HCT116 (cell line): ENCODE results near the gene PARVB. TPM values are rescaled to one million over a fixed set of nuclear protein-coding genes. Genes with fewer than 3 reads are reported as not detected.

ENCODE experiments used
- ATAC-seq: fragments of 200-7000 bp; cut with Tn5 transposase; 2 replicates; pipeline ENCODE4 v1.9.1; 2020; ENCODE audit warnings: mild to moderate bottlenecking, moderate library complexity
- BruUV-seq: library from RNA; stranded (reverse); fragments of 400-500 nt; replicated peaks from 2 replicates; lab custom pipeline; 2021; lab: Mats Ljungman, UMichigan
- CTCF ChIA-PET: fragments of 300-600 bp; sonication (Branson Sonifier 250); formaldehyde crosslinking; loops from one replicate; lab custom pipeline; 2021; ENCODE audit warnings: antibody characterized with exemption; lab: Charles Lee
- POLR2A ChIA-PET: fragments of 300-600, 350-600 bp; sonication (Branson Sonifier 250); formaldehyde crosslinking; loops from one replicate; lab custom pipeline; 2021; ENCODE audit warnings: antibody characterized with exemption; lab: Charles Lee
- RAD21 ChIA-PET, 2 experiments: fragments of 300-600 bp; sonication (Branson Sonifier 250); formaldehyde crosslinking; loops; one replicate each; lab custom pipeline; 2023; ENCODE audit warnings: low total read pairs in 2 of 2; ENCODE audit not compliant: uncharacterized antibody in 2 of 2, unreplicated experiment in 2 of 2, low non-redundant PET in 1 of 2; lab: Charles Lee
- DNase-seq: peaks from one replicate; pipeline ENCODE4 v3.0.0-alpha.2; 2010; ENCODE audit warnings: low read depth, low spot score
- H2AFZ ChIP-seq: fragments of 200-600 bp; shearing (Covaris generic), sonication (generic); 2 replicates; pipeline ENCODE4 v1.6.1; 2017; ENCODE audit warnings: low read depth, mixed run types, mixed read lengths, antibody characterized with exemption, low read length; ENCODE audit not compliant: poor library complexity, severe bottlenecking
- H3K27ac ChIP-seq: 2 replicates; pipeline ENCODE4 v1.5.1; 2012; ENCODE audit warnings: low read depth, low read length
- H3K27me3 ChIP-seq: fragments of 200-600 bp; sonication (generic); 2 replicates; pipeline ENCODE4 v1.6.1; 2016; ENCODE audit warnings: mixed run types, low read length, mixed read lengths; ENCODE audit not compliant: insufficient read depth
- H3K36me3 ChIP-seq, 2 experiments: fragments of 200-500 bp in 1 of 2; fragments of 200-600 bp in 1 of 2; sonication (Bioruptor generic) in 1 of 2; sonication (generic) in 1 of 2; 2 replicates each; pipeline versions ENCODE4 v1.5.1 to v1.6.1; 2014 to 2016; ENCODE audit warnings: low read length in 2 of 2, inconsistent platforms in 1 of 2, mixed read lengths in 1 of 2, mixed run types in 1 of 2; ENCODE audit not compliant: insufficient read depth in 2 of 2, control insufficient read depth in 1 of 2
- H3K4me1 ChIP-seq, 2 experiments: fragments of 200-600 bp in 1 of 2; sonication (generic) in 1 of 2; 2 replicates each; pipeline versions ENCODE4 v1.5.1 to v1.6.1; 2012 to 2017; ENCODE audit warnings: low read length in 2 of 2, inconsistent platforms in 1 of 2, mild to moderate bottlenecking in 1 of 2, mixed read lengths in 1 of 2, mixed run types in 1 of 2, moderate library complexity in 1 of 2; ENCODE audit not compliant: insufficient read depth in 2 of 2, control insufficient read depth in 1 of 2
- H3K4me2 ChIP-seq: fragments of 200-600 bp; sonication (generic); 2 replicates; pipeline ENCODE4 v1.6.1; 2017; ENCODE audit warnings: mixed run types, low read length, mixed read lengths
- H3K4me3 ChIP-seq, 2 experiments: fragments of 200-600 bp in 1 of 2; sonication (generic) in 1 of 2; replicated peaks in 1 of 2; 2 replicates each; pipeline ENCODE4 v1.5.1; 2011 to 2016; ENCODE audit warnings: low read length in 2 of 2, control low read depth in 1 of 2, low read depth in 1 of 2, mild to moderate bottlenecking in 1 of 2, mixed read lengths in 1 of 2, mixed run types in 1 of 2
- H3K79me2 ChIP-seq: fragments of 200-600 bp; sonication (generic); 2 replicates; pipeline ENCODE4 v1.6.1; 2017; ENCODE audit warnings: mild to moderate bottlenecking, mixed run types, low read length, moderate library complexity, mixed read lengths; ENCODE audit not compliant: insufficient read depth
- H3K9ac ChIP-seq: fragments of 200-600 bp; sonication (generic); 2 replicates; pipeline ENCODE4 v1.6.1; 2016; ENCODE audit warnings: low read length, mixed read lengths
- H3K9me2 ChIP-seq: fragments of 200-600 bp; sonication (generic), shearing (Covaris generic); 2 replicates; pipeline ENCODE4 v1.6.1; 2017; ENCODE audit warnings: mixed run types, mild to moderate bottlenecking, moderate library complexity; ENCODE audit not compliant: insufficient read depth
- H3K9me3 ChIP-seq, 2 experiments: fragments of 200-500 bp in 1 of 2; fragments of 200-600 bp in 1 of 2; sonication (Bioruptor generic) in 1 of 2; sonication (generic) in 1 of 2; 2 replicates each; pipeline ENCODE4 v1.6.1; 2014 to 2017; ENCODE audit warnings: low read length in 2 of 2, mixed read lengths in 2 of 2, inconsistent platforms in 1 of 2, low read depth in 1 of 2, mild to moderate bottlenecking in 1 of 2, mixed run types in 1 of 2, moderate library complexity in 1 of 2; ENCODE audit not compliant: control insufficient read depth in 1 of 2, insufficient read depth in 1 of 2
- H4K20me1 ChIP-seq: fragments of 200-600 bp; sonication (generic), shearing (Covaris generic); 2 replicates; pipeline ENCODE4 v1.6.1; 2017; ENCODE audit warnings: mixed run types, mild to moderate bottlenecking, moderate library complexity; ENCODE audit not compliant: insufficient read depth
- CBX3 ChIP-seq: IDR thresholded peaks from 2 replicates; pipeline ENCODE4 v1.6.1; 2012; ENCODE audit warnings: low read depth
- EGR1 ChIP-seq: IDR thresholded peaks from 2 replicates; pipeline ENCODE4 v1.6.1; 2012; ENCODE audit warnings: low read depth
- ELF1 ChIP-seq: IDR thresholded peaks from 2 replicates; pipeline ENCODE4 v1.6.1; 2012; ENCODE audit warnings: low read depth, borderline replicate concordance
- EZH2phosphoT487 ChIP-seq: fragments of 200-600 bp; IDR thresholded peaks from 2 replicates; pipeline ENCODE4 v1.6.1; 2018; ENCODE audit warnings: antibody characterized with exemption, borderline replicate concordance
- FOSL1 ChIP-seq: IDR thresholded peaks from 2 replicates; pipeline ENCODE4 v1.6.1; 2012; ENCODE audit warnings: low read depth
- JUND ChIP-seq: IDR thresholded peaks from 2 replicates; pipeline ENCODE4 v1.6.1; 2012
- MAX ChIP-seq: IDR thresholded peaks from 2 replicates; pipeline ENCODE4 v1.6.1; 2012
- POLR2AphosphoS5 ChIP-seq: IDR thresholded peaks from 2 replicates; pipeline ENCODE4 v1.6.1; 2011; ENCODE audit warnings: mild to moderate bottlenecking, low read depth, low read length, moderate library complexity
- RAD21 ChIP-seq: IDR thresholded peaks from 2 replicates; pipeline ENCODE4 v1.6.1; 2012; ENCODE audit warnings: low read depth, mild to moderate bottlenecking
- SP1 ChIP-seq: IDR thresholded peaks from 2 replicates; pipeline ENCODE4 v1.6.1; 2012; ENCODE audit warnings: low read depth
- YY1 ChIP-seq: IDR thresholded peaks from 2 replicates; pipeline ENCODE4 v1.6.1; 2011; ENCODE audit warnings: low read length, low read depth, moderate library complexity, mild to moderate bottlenecking; ENCODE audit not compliant: insufficient replicate concordance; ENCODE audit errors: extremely low read depth
- ZBTB33 ChIP-seq: IDR thresholded peaks from 2 replicates; pipeline ENCODE4 v1.6.1; 2011; ENCODE audit warnings: mild to moderate bottlenecking, low read length, moderate library complexity; ENCODE audit not compliant: insufficient replicate concordance; ENCODE audit errors: extremely low read depth
- intact Hi-C: fragments of 100-400 bp; cut with micrococcal nuclease; formaldehyde crosslinking; loops from 2 replicates; pipeline ENCODE4 v1.10.0; 2022
- total RNA-seq: library from RNA; stranded (reverse); gene quantifications from one replicate; pipeline ENCODE4 v1.2.1, GENCODE V29; 2021; ENCODE audit not compliant: unreplicated experiment
- TF ChIP-seq, protein P1 (sequence below): IDR thresholded peaks from 2 replicates; pipeline ENCODE4 v1.6.1; 2012
- TF ChIP-seq, protein P2 (sequence below): IDR thresholded peaks from 2 replicates; pipeline ENCODE4 v1.6.1; 2012; ENCODE audit warnings: low read depth

PARVB gene
- total RNA-seq, 1 experiment from 2014 or later, result 21.4 TPM

- H2AFZ ChIP-seq, result no peak overlapping the region
- H3K36me3 ChIP-seq, result no peaks in the 10 kb centered on the region
- H3K27ac ChIP-seq, result no peak overlapping the region
- H3K9me3 ChIP-seq, result no peaks in the 10 kb centered on the region
- peaks cover 4% of the 10 kb centered on the region; the same call in 1 of the 2 replicates for H3K27me3 ChIP-seq
- no peaks in the 10 kb centered on the region for H4K20me1 ChIP-seq
- no peak overlapping the region for H3K4me2 ChIP-seq
- no TSS peak for BruUV-seq
- no peaks in the 10 kb centered on the region for H3K79me2 ChIP-seq
- RAD21 ChIA-PET, result interaction anchor here in 1 of 2 experiments (0.6 kb wide), 1 partner anchor 85 kb away, joined by 6 read pairs; no protein-coding TSS in a partner anchor
- H3K9me2 ChIP-seq, result no peaks in the 10 kb centered on the region
- no peak overlapping the region for H3K4me3 ChIP-seq
- no peak for DNase-seq
- ATAC-seq, result no peak
- CTCF ChIA-PET, result no interaction called here
- H3K9ac ChIP-seq, result no peak overlapping the region
- H3K4me1 ChIP-seq, result no peaks in the 10 kb centered on the region
- intact Hi-C loops, result no loop called here
- TF ChIP-seq JUND, result no peak
- TF ChIP-seq, protein P1, sequence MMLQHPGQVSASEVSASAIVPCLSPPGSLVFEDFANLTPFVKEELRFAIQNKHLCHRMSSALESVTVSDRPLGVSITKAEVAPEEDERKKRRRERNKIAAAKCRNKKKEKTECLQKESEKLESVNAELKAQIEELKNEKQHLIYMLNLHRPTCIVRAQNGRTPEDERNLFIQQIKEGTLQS, result no peak
- TF ChIP-seq FOSL1, result no peak
- no peak for TF ChIP-seq POLR2AphosphoS5
- no peak for TF ChIP-seq CBX3
- TF ChIP-seq EGR1, result no peak
- TF ChIP-seq ELF1, result no peak
- no peak for TF ChIP-seq MAX
- TF ChIP-seq, protein P2, sequence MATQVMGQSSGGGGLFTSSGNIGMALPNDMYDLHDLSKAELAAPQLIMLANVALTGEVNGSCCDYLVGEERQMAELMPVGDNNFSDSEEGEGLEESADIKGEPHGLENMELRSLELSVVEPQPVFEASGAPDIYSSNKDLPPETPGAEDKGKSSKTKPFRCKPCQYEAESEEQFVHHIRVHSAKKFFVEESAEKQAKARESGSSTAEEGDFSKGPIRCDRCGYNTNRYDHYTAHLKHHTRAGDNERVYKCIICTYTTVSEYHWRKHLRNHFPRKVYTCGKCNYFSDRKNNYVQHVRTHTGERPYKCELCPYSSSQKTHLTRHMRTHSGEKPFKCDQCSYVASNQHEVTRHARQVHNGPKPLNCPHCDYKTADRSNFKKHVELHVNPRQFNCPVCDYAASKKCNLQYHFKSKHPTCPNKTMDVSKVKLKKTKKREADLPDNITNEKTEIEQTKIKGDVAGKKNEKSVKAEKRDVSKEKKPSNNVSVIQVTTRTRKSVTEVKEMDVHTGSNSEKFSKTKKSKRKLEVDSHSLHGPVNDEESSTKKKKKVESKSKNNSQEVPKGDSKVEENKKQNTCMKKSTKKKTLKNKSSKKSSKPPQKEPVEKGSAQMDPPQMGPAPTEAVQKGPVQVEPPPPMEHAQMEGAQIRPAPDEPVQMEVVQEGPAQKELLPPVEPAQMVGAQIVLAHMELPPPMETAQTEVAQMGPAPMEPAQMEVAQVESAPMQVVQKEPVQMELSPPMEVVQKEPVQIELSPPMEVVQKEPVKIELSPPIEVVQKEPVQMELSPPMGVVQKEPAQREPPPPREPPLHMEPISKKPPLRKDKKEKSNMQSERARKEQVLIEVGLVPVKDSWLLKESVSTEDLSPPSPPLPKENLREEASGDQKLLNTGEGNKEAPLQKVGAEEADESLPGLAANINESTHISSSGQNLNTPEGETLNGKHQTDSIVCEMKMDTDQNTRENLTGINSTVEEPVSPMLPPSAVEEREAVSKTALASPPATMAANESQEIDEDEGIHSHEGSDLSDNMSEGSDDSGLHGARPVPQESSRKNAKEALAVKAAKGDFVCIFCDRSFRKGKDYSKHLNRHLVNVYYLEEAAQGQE, result no peak
- no peak for TF ChIP-seq EZH2phosphoT487
- no peak for TF ChIP-seq RAD21
- TF ChIP-seq SP1, result no peak
- no peak for TF ChIP-seq ZBTB33
- TF ChIP-seq YY1, result no peak
- POLR2A ChIA-PET, result no interaction called here
Observed at GRCh38 chr22:44221710-44222475, 197.8 kb downstream of the PARVB start.
